GM19240 (cell line): ENCODE results near the gene PAEP.
"Not testable (repeated sequence)": the region's sequence is repeated elsewhere in the genome, so short reads cannot be mapped to it uniquely, and the experiment has no call there.

Experiments
- DNase-seq: peaks from one replicate; pipeline ENCODE4 v3.0.0; 2011; ENCODE audit warnings: low spot score; ENCODE audit not compliant: insufficient read length

PAEP gene

DNA sequence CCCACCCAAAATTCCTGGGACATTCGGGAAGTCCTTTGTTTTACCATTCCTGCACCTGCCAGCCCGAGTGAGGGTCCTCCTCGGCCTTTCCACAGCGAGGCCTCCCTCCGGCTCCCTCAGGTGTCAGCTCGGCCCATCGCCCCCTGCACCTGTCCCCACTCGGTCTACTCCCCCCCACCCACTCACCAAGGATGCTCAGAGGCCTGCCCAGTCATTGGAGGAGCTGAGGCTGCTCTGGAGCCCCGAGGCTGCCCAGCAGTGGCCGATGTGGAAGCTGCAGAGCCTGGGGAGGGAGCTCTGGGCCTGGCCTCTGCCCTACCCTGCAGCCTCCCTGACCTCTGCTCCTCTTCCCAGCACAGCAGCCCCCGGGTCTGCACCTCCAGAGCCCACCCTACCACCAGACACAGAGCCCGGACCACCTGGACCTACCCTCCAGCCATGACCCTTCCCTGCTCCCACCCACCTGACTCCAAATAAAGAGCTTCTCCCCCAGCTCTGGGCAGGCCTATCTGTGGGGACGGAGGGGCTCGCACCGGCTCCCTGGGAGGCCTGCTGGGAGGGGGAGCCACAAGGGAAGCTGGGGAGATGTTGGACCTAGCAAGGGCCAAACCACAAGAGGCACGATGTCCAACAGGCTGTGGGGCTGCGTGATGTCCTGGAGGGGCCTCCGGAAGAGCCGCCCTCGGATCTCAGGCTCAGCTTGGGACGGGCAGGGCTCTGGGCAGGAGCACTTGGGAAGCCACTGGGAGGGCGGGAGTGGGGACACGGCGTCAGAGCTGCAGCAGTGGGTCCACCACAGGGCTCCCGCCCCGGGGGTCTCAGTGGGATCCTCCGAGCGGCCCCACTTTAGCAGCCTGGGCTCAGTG, 11.8 kb upstream of the PAEP start:
- not testable (repeated sequence) for DNase-seq

DNA sequence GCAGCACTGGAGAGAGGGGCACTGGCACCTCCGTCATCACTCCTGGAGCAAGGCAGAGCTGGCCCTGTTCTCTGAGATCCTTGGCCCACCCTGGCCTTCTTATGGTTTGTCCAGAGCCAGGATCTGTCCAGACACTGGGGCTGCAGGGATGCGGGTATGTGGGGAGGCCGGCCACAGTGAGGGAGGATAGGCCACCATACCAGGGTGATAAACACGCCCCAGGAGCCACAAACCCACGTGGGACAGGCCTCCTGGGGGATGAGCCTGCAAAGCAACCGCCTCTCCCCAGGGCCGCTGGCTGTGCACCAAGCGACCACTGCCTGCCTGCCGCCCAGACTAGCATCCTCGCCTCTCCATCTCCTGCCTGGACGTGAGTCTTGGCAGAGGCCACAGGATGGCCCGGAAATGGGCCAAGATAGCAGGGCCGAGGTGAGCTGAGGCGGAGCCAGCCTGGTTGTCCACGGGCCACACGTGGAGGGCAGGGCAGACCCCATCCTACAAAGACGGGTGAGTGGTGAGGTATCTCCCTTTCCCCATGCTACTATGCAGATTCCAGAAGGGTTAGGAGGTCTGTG, 11.1 kb upstream of the PAEP start:
- DNase-seq = no peak

DNA sequence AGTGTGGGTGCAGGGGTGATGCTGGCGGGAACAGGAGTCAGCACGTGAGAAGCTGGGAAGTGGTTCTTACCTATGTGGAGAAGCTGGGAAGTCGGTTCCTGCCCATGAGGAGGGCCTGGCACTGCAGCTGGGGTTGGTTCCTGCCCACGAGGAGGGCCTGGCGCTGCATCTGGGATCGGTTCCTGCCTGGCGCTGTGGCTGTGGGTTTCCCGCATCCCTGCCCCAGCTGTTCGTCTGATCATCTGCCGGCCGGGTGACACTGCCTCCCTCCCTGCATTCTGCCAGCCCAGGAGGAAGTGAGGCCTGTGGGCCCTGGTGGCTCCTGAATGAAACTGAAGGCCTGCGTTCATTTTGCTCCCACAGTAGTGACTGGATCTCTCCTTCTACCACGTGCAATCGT, 10.5 kb upstream of the PAEP start:
- no peak for DNase-seq

DNA sequence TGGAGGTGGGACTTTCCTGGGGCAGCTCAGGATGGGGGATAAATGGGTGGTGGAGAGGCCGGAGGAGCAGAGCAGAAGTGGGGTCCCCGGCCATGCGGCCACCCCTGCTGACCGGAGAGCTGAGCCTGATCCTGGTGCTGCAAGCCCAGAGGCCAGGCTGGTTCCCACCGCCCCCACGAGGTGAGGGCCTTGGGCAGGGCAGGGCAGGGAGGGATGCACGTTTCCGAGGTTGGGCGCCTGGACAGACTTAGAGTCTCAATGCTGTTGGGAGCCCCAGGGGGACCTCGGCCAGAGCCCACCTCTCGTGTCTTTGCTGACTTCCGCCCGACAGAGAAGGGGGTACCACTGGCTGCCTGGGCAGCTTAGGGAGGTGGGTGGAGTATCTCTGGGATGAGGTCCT, 10.1 kb upstream of the PAEP start:
- DNase-seq = no peak

DNA sequence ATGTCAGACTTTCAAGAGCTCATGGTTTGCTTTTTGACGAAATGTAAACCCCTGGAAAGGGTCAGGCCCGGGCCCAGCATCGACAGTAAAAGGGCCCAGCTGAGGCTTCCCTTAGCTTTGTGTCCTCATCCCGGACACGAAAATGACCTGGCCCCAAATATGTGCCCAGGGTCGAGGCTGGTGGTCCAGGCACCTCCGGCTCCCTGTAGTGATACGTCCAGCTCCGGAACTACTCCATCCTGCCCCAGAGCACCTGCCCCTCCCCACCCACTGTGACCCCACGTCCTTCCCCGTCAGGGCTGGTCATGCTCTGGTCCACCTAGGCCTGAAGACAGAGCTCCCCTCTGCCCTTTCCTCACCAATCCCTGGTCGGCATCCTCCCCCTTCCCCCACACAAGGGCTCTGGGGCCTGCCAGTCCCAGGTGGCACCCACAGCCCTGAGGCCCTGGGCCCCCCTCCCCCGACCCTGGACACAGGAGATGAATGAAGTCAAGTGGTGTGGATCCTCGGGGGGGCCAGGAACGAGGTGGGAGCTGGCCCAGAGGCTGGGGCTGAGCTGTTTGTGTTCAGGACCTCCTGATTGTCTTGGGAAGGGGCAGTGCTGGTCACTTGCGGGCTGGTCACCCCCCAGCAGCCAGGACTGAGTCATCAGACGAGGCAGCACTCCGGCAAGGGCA, 9.4 kb upstream of the PAEP start:
- no peak for DNase-seq

DNA sequence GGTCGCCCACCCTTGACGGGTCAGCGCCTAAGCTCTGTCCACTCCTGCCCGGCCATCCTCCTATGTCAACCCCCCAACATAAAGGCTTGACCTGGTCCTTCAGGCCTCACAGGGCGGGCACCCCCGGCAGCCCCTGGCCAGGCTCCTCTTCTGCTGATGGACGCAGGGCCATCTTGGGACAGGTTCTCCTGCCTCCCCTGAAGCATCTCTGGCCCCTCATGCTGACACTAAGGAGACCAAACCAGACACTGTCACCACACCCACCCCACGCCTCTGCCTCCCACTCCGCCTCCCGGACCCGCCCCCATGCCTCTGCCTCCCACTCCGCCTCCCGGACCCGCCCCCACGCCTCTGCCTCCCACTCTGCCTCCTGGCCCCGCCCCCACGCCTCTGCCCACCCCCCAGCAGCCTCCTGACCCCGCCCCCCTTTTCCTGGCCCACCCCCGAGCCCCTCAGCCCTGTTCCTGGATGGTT, 8.8 kb upstream of the PAEP start:
- DNase-seq = no peak

DNA sequence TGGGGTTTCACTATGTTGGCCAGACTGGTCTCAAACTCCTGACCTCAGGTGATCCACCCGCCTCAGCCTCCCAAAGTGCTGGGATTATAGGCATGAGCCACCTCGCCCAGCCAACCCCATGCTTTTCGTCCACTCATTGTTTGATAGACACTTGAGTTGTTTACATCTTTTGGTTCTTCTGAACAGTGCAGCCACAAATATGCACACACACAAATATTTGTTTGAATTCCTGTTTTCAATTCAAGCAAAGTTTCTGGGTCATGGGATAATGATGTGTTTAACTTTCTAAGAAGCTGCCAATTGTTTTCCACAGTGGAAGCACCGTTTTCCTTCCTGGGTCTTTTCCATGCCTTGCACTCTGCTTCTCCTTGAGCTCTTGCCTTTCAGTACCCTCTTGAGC, 6.8 kb upstream of the PAEP start:
- no peak for DNase-seq

DNA sequence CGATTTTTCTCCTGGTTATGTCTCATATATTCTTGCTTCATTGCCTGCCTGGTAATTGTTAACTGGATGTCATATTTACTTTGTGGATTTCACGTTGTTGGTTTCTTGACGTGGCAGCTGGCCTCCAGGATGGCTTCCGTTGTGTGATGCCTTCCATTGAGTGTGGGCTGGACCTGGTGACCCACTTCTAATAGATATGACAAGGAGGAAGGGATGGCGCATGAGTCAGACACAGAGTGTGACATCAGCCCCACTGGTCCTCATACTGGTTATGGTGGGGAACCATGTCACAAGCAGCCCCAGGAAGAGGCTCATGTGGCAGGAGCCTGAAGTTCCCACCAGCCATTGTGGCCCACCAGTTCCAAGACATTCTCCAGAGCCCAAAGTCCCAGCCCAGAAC, 6.4 kb upstream of the PAEP start:
- no peak for DNase-seq

DNA sequence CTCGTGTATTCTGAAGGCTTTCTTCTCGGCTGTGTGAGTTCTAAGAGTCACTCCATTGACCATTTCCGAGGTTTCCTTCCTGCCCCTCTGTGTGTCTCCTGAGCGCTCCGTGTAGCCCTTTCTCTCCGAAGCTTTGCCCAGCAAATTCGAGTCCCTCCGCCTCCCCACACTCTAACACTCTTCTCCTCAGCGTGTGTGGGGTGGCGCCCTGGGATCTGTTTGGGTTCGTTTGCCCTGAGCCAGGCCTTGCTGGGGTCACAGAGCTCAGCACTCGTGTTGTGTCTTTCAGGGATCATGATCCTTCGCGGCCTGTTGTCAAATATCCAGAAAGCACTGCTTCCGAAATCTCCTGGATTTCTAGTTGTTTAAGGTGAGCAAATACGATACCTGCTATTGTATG, 5.6 kb upstream of the PAEP start:
- no peak for DNase-seq

DNA sequence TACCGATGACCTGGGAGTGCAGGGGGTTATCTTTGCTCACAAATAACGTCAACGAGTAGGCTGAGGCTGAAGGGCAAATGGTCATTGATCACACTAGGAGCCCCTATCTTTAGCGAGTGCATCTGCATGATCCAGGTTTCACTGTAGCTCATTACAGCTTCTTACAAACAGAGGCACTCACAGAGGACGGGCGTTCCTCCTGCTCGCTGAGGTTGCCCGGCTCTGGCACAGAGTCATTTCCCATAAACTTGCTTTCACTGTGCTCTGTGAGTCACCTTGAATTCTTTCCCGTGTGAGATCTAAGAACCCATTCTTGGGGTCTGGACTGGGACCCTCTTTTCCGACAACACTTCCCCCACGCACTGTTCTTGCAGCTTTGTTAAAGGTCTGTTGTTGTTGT, 1.9 kb upstream of the PAEP start:
- no peak for DNase-seq

DNA sequence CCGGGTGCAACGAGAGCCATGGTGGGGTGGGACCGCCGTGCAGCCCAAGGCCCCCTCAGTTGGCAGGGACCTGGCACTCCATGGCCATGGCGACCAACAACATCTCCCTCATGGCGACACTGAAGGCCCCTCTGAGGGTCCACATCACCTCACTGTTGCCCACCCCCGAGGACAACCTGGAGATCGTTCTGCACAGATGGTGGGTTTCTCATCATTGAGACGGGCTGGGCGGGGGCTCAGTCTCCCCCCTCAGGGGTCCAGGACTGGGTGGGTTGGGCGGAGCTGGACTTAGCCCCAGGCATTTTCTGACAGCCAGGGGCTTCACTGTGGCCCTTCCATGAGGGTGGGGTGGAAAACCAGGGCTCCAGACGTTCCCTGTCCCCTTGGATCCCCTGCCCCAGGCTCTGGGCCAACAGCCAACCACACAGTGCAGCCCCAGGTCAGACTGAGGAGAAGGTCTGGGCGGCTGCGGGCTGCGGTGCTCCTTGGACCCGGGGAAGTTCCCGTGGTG, 734 bp downstream of the PAEP start:
- no peak for DNase-seq

DNA sequence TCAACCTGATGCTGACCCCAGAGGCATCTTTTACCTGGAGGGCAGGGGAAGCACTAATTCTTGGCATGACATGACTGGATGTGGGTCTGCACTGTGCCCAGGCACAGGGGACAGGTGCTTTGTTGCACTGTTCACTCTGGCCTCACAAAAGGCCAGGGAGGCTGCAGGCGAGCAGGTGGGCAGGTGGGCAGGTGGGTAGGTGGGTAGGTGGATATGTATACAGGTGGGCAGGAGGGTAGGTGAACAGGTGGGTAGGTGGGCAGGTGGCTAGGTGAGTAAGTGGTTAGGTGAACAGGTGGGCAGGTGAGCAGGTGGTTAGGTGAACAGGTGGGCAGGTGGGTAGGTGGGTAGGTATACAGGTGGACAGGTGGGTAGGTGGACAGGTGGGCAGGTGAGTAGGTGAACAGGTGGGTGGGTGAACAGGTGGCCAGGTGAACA, 1.5 kb downstream of the PAEP start:
- no peak for DNase-seq

DNA sequence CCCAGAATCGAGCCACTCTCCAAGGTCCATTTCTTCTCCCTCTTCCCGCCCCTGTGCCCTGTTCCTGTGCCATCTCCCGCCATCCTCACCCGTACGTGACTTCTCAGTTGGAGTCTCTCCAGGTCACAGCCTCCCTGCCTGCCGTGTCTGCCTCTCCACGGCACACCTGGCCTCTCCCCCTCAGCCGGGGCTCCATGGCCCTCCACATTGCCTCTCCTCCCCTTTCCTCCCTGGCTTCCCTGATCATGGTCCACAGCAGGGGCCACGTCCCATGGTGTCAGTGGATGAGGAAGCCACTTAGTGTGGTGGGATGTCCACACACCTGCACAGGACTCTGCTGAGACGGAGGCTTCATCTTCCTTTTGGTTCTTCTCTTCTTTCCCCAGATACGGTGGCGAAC, 2.3 kb downstream of the PAEP start:
- no peak for DNase-seq

DNA sequence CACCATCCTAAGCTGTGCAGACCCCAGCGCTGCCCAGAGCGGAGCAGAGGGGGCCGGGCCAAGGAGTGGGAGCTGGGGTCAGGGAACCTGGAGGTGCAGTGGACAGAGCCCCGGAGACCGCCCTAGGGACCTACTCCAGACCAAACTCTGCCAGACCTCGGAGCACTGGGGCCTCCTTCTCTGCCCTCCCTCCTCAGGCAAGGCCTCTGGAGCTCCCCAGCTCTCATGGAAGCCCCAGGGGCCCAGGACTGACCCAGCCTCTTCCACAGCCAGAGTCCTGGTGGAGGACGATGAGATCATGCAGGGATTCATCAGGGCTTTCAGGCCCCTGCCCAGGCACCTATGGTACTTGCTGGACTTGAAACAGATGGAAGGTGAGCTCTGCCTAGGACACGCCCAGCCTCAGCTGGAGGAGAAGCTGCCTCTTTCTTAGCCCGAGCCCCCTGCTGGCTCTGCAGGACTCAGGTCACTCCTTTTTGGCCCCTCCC, 3.6 kb downstream of the PAEP start:
- no peak for DNase-seq

DNA sequence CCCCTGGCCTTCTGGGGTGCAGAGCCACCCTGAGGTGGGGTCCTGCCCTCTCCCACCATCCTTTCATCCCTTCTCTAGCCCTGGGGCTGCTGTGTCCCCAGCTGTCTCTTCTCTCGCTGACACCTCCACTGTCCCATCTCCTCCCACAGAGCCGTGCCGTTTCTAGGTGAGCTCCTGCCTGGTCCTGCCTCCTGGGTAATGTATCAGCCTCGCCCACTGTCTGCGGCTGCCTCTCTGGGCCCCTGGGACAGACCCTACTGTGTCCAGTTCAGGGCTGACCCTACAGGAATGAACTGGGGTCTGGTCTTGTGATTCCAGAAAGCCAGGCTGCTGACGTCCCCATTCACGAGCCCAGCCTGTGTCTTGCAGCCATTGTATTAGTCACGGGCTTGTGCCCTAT, 4.1 kb downstream of the PAEP start:
- DNase-seq = no peak

DNA sequence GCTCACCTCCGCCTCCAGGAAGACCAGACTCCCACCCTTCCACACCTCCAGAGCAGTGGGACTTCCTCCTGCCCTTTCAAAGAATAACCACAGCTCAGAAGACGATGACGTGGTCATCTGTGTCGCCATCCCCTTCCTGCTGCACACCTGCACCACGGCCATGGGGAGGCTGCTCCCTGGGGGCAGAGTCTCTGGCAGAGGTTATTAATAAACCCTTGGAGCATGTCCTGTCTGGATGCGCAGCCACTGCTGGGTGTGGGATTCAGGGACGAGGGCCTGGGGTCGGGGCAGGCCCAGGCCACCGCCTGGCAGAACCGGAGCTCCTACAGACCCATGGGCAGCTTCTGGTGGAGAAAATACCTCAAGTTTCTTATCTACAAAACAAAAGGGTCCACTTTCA, 5.0 kb downstream of the PAEP start:
- no peak for DNase-seq

DNA sequence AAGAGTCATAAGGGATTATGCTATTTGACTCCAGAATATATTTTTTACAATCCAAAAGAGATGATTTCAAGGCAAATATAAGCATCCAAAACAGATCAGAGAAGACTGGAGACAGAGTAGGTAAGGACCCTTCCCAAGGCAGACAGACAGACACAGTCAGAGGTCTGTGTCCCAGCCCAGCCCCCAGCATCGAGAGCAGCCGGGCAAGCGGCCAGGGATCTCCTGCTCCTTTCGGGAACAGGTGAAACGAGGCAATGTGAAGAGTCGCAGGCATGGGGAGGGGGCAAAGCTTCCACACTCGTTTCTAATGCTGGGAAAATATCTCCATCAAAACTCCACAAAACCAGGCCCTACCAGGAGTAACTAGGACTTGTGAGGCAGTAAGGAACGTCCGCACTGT, 5.8 kb downstream of the PAEP start:
- DNase-seq = no peak

DNA sequence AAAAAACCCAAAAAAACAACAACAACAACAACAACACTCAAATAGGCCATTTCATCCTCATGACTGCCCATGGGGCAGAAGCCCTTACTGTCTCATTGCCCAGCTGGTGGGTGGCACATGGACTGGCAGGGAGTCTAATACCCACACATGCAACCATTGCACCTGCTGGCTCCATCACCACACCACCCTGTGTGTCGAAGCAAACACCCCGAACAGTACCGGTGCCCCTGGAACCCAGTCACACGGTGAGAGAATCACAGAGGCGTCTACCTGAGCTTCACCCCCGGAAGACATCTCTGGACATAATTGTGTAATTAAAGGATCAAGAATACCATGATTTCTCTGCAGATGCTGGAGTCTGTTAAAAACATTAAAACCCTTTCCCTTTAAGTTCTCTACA, 6.5 kb downstream of the PAEP start:
- DNase-seq = no peak

DNA sequence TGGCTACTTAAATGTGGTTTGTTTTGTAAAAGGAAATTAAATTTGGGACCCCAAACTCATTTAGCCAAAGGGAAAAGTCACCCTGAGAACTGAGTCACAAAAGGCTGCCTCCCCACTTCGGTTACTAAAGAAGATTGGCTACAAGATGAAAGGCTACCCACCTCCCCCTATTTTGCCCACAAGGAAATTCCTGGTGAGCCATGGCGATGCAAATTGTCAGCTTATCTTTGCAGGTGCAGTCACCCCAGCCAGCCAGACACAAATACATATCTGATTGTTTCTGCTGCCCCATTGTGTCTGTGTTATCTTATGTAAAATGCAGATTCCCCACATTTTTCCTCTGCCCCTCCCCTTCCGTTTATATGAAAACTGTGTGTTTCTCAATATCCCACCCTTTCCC, 8.9 kb downstream of the PAEP start:
- DNase-seq = no peak

DNA sequence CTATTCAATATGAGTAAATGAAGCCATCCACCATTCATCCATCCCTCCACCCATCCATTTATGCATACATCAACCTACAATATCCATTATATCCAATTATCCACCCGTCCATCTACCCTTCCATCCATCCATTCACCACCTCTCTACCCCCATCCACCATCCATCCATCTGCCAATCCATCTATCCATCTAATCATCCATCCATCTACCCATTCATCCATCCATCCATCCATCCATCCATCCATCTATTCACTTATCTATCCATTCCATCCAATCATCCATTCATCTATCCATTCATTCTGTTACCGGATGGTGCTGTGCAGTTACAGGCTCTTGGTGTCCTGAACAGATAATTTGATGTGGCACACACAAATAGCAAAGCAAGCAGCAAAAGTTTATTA, 10.7 kb downstream of the PAEP start:
- DNase-seq = no peak

DNA sequence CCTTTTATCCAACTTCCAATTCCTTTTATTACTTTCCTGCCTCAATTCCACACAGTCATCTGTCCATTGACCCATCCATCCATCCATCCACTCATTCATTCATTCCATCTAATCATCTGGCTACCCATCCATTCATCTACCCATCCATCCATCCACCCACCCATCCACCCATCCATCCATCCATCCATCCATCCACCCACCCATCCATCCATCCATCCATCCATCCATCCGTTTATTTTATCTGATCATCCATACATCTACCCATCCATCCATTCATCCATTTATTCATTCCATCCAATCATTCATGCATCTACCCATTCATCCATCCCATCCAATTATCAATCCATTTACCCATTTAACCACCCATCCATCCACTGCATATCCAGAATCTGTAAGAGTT, 11.6 kb downstream of the PAEP start:
- DNase-seq = no peak

DNA sequence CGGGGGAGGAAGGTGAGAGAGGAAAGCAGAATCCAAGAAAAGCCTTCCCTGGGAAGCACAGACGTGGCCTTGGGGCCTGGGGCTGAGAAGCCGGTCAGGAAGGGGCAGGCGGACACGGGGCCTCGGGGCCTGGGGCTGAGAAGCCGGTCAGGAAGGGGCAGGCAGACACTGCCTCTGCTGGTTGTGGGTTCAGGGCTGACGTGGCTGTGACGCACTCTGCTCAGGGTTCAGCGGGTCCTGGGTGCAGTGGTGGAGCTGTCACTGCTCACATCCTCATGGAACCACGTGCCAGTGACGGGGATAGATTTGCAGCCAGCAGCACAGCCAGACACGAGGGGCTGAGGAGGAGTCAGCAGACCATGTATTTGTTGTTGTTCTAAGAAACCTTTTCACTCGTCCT, 12.8 kb downstream of the PAEP start:
- no peak for DNase-seq
